GM12878 (cell line): ENCODE data around the gene TBCK.

Experiments used
- BCL3 ChIP-seq: IDR thresholded peaks from 2 replicates; pipeline ENCODE4 v1.6.1; 2011; ENCODE audit warnings: borderline replicate concordance, low read depth, mild to moderate bottlenecking, moderate library complexity, low read length; ENCODE audit not compliant: insufficient read depth, poor library complexity, severe bottlenecking
- EZH2 ChIP-seq: IDR thresholded peaks from 2 replicates; pipeline ENCODE4 v1.6.1; 2012; ENCODE audit warnings: low read depth, mild to moderate bottlenecking, control low read depth, inconsistent platforms, low read length, borderline replicate concordance; ENCODE audit not compliant: control insufficient read depth
- JUNB ChIP-seq: IDR thresholded peaks from 2 replicates; pipeline ENCODE4 v1.6.1; 2016; ENCODE audit warnings: antibody characterized with exemption, mild to moderate bottlenecking
- JUND ChIP-seq: IDR thresholded peaks from 2 replicates; pipeline ENCODE4 v1.6.1; 2012; ENCODE audit warnings: low read depth, mild to moderate bottlenecking, low read length, improper control_type of control experiment, moderate library complexity
- NRF1 ChIP-seq: conservative IDR thresholded peaks from 2 replicates; pipeline ENCODE4 v1.6.1; 2011; ENCODE audit warnings: mild to moderate bottlenecking, low read depth, low read length, improper control_type of control experiment
- POLR2A ChIP-seq: IDR thresholded peaks from 2 replicates; pipeline ENCODE4 v1.6.1; 2011; ENCODE audit warnings: low read depth, mild to moderate bottlenecking, low read length
- SUPT20H ChIP-seq: IDR thresholded peaks from 2 replicates; pipeline ENCODE4 v1.6.1; 2011; ENCODE audit warnings: low read depth, mild to moderate bottlenecking, low read length, moderate library complexity, borderline replicate concordance; ENCODE audit not compliant: control insufficient read depth
- USF1 ChIP-seq: IDR thresholded peaks from 2 replicates; pipeline ENCODE4 v1.6.1; 2011; ENCODE audit warnings: borderline replicate concordance, low read depth, mild to moderate bottlenecking, moderate library complexity, mixed read lengths, low read length; ENCODE audit not compliant: insufficient read depth; ENCODE audit errors: extremely low read length
- ZSCAN29 ChIP-seq: fragments of 450-650 bp; IDR thresholded peaks from 2 replicates; pipeline ENCODE4 v1.6.1; 2017; ENCODE audit warnings: mild to moderate bottlenecking, moderate library complexity
- TF ChIP-seq, protein P1 (sequence below), 3 experiments: IDR thresholded peaks in 2 of 3; conservative IDR thresholded peaks in 1 of 3; 2 replicates each; pipeline ENCODE4 v1.5.1; 2011; ENCODE audit warnings: low read depth in 3 of 3, low read length in 3 of 3, mild to moderate bottlenecking in 3 of 3, control low read depth in 2 of 3, moderate library complexity in 2 of 3, inconsistent platforms in 1 of 3, mixed read lengths in 1 of 3; ENCODE audit not compliant: control insufficient read depth in 2 of 3, insufficient read depth in 1 of 3; ENCODE audit errors: extremely low read depth in 1 of 3

DNA sequence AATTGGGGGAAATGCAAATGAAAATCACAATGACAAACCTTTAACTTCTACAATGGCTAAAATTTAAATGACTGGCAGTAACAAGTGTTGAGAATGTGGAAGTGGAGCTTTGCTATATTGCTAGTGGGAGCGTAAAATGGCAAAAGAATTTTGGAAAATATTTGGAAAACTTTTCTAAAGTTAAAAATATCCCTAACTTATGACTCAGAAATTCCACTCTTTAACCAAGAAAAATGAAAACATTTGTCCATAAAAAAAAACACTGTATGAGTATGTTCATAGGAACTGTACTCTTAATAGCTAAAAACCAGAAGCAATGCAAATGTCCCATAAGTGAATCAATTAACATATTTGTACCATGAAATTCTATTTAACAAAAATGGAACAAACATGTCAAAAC is 3.6 kb downstream of the TBCK start:
- TF ChIP-seq SUPT20H = no peak
- no peak for TF ChIP-seq ZSCAN29
- TF ChIP-seq POLR2A = no peak
- TF ChIP-seq BCL3 = no peak
- TF ChIP-seq JUNB = no peak
- TF ChIP-seq EZH2 = no peak
- TF ChIP-seq, protein P1, sequence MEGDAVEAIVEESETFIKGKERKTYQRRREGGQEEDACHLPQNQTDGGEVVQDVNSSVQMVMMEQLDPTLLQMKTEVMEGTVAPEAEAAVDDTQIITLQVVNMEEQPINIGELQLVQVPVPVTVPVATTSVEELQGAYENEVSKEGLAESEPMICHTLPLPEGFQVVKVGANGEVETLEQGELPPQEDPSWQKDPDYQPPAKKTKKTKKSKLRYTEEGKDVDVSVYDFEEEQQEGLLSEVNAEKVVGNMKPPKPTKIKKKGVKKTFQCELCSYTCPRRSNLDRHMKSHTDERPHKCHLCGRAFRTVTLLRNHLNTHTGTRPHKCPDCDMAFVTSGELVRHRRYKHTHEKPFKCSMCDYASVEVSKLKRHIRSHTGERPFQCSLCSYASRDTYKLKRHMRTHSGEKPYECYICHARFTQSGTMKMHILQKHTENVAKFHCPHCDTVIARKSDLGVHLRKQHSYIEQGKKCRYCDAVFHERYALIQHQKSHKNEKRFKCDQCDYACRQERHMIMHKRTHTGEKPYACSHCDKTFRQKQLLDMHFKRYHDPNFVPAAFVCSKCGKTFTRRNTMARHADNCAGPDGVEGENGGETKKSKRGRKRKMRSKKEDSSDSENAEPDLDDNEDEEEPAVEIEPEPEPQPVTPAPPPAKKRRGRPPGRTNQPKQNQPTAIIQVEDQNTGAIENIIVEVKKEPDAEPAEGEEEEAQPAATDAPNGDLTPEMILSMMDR (IDR thresholded peaks at IDR 0.05 in 2 of 3, conservative IDR thresholded peaks at IDR 0.05 in 1 of 3; ENCODE audit: control insufficient read depth in 2 of 3, extremely low read depth in 1 of 3, insufficient read depth in 1 of 3, low read depth in 3 of 3, low read length in 3 of 3) = no peak
- no peak for TF ChIP-seq JUND
- no peak for TF ChIP-seq NRF1
- no peak for TF ChIP-seq USF1
